Omental fat pad (tissue), 4 donors: ENCODE results near the gene NDUFA12. TPM values are rescaled to one million over a fixed set of nuclear protein-coding genes. Genes with fewer than 3 reads are reported as not detected.

Source experiments
- ATAC-seq: fragments of 150-250 bp; one replicate; pipeline ENCODE4 v1.9.1; 2016; ENCODE audit warnings: mild to moderate bottlenecking, moderate library complexity; ENCODE audit not compliant: low FRiP score
- DNase-seq: peaks from one replicate; pipeline ENCODE4 v3.0.0-alpha.2; 2019; ENCODE audit warnings: low spot score
- total RNA-seq, 4 donors: library from RNA; depleted of rRNA; stranded (reverse); fragments of >200 nt; gene quantifications; one replicate each; pipeline ENCODE4 v1.1.0, GENCODE V29; 2016
- TF ChIP-seq, protein P1 (sequence below), 3 donors: fragments of 450-650 bp; IDR thresholded peaks; one replicate each; pipeline ENCODE4 v1.5.1; 2016 to 2017; ENCODE audit warnings: antibody characterized with exemption in 3 of 3, mild to moderate bottlenecking in 3 of 3, moderate library complexity in 2 of 3

The NDUFA12 gene
- total RNA-seq, 4 donors from 2014 or later = 60.0 to 109 (median 82.5) TPM

- DNase-seq (no peak), ATAC-seq (no peak)
- TF ChIP-seq, protein P1, sequence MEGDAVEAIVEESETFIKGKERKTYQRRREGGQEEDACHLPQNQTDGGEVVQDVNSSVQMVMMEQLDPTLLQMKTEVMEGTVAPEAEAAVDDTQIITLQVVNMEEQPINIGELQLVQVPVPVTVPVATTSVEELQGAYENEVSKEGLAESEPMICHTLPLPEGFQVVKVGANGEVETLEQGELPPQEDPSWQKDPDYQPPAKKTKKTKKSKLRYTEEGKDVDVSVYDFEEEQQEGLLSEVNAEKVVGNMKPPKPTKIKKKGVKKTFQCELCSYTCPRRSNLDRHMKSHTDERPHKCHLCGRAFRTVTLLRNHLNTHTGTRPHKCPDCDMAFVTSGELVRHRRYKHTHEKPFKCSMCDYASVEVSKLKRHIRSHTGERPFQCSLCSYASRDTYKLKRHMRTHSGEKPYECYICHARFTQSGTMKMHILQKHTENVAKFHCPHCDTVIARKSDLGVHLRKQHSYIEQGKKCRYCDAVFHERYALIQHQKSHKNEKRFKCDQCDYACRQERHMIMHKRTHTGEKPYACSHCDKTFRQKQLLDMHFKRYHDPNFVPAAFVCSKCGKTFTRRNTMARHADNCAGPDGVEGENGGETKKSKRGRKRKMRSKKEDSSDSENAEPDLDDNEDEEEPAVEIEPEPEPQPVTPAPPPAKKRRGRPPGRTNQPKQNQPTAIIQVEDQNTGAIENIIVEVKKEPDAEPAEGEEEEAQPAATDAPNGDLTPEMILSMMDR (IDR thresholded peaks at IDR 0.05) = no peak
Observed at GRCh38 chr12:94948232-94948810, 55.2 kb downstream of the NDUFA12 start.

DNA sequence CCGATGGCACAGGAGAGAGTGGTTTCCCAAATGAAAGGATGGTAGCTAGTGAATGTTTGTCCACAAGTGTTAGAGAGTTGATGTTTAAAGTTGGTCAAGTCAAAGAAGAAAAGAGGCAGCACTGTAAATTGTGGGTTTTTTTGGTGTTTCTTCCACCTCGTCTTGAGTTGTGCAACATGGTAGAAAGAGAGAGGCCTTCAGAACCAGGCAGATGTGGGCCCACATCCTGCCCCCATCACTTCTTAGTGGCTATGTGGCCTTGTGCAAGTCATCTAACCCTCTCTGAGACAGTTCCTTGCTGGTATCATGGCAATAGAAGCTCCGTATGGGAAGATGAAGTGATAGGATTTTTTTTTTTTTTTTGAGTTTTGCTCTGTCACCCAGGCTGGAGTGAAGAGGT, 60.8 kb downstream of the NDUFA12 start:
- no peak for DNase-seq
- no peak for ATAC-seq
- TF ChIP-seq, protein P1 (IDR thresholded peaks at IDR 0.05) = no peak

DNA sequence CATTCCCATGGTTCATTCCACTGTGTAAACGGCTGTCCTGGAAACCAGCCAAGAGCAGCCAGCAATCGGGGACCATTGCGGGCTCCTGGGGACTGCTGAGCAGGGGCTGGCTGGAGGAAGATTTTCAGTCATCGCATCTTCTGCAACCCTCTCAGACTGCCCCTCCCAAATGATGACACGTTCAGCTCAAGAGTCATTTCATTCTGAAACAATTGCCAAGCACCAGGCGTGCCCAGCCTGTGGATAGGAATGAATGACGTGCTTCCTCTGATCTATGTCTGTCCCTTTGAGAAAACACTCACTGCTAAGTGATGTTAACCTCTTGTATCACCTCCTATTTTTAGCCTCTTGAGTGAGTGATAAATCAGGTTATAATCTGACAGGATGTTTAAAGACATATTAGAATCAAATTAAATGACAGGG, 62.0 kb downstream of the NDUFA12 start:
- no peak for DNase-seq
- ATAC-seq = peak; percentile 42
- TF ChIP-seq, protein P1 (IDR thresholded peaks at IDR 0.05) = no peak

- TF ChIP-seq, protein P1 (IDR thresholded peaks at IDR 0.05) = no peak
- no peak for DNase-seq
- no peak for ATAC-seq
Observed at GRCh38 chr12:94940771-94941170, 62.7 kb downstream of the NDUFA12 start.

GRCh38 chr12:94938583-94938982, 64.9 kb downstream of the NDUFA12 start:
- TF ChIP-seq, protein P1 (IDR thresholded peaks at IDR 0.05) = no peak
- no peak for DNase-seq
- no peak for ATAC-seq

GRCh38 chr12:94930772-94931171, 72.7 kb downstream of the NDUFA12 start:
- no peak for ATAC-seq
- DNase-seq = no peak
- TF ChIP-seq, protein P1 (IDR thresholded peaks at IDR 0.05) = no peak

GRCh38 chr12:94930216-94930654, 73.3 kb downstream of the NDUFA12 start:
- ATAC-seq = no peak
- TF ChIP-seq, protein P1 (IDR thresholded peaks at IDR 0.05) = no peak
- no peak for DNase-seq
